HCT116 (cell line): ENCODE results near the gene ADH1C.

Experiments
- CEBPB ChIP-seq: IDR thresholded peaks from 2 replicates; pipeline ENCODE4 v1.6.1; 2012; ENCODE audit warnings: low read depth
- EZH2 ChIP-seq: fragments of 200-600 bp; sonication (generic); IDR thresholded peaks from 2 replicates; pipeline ENCODE4 v1.6.1; 2017; ENCODE audit warnings: antibody characterized with exemption, mixed run types
- POLR2AphosphoS5 ChIP-seq: IDR thresholded peaks from 2 replicates; pipeline ENCODE4 v1.6.1; 2011; ENCODE audit warnings: mild to moderate bottlenecking, low read depth, low read length, moderate library complexity
- SRF ChIP-seq: IDR thresholded peaks from 2 replicates; pipeline ENCODE4 v1.6.1; 2012; ENCODE audit warnings: low read depth
- TCF7L2 ChIP-seq: IDR thresholded peaks from 2 replicates; pipeline ENCODE4 v1.7.0; 2011; ENCODE audit warnings: borderline replicate concordance, inconsistent platforms; ENCODE audit not compliant: insufficient read depth, insufficient read length; ENCODE audit errors: extremely low read depth
- ZNF274 ChIP-seq: fragments of 200-500 bp; sonication (Bioruptor generic); IDR thresholded peaks from 2 replicates; pipeline ENCODE4 v1.6.1; 2014; ENCODE audit warnings: mild to moderate bottlenecking, low read depth, low read length, inconsistent platforms
- TF ChIP-seq, protein P1 (sequence below), 3 experiments: fragments of 200-600 bp in 1 of 3; sonication (generic) in 1 of 3; IDR thresholded peaks in 2 of 3; conservative IDR thresholded peaks in 1 of 3; 2 replicates each; pipeline ENCODE4 v1.5.1; 2012 to 2017; ENCODE audit warnings: low read depth in 2 of 3, low read length in 2 of 3, antibody characterized with exemption in 1 of 3, borderline replicate concordance in 1 of 3, control low read depth in 1 of 3, mild to moderate bottlenecking in 1 of 3, mixed read lengths in 1 of 3, mixed run types in 1 of 3, moderate library complexity in 1 of 3; ENCODE audit not compliant: insufficient read depth in 1 of 3
- TF ChIP-seq, protein P2 (sequence below): IDR thresholded peaks from 2 replicates; pipeline ENCODE4 v1.6.1; 2012
- TF ChIP-seq, protein P3 (sequence below): IDR thresholded peaks from 2 replicates; pipeline ENCODE4 v1.6.1; 2012; ENCODE audit warnings: low read depth

DNA sequence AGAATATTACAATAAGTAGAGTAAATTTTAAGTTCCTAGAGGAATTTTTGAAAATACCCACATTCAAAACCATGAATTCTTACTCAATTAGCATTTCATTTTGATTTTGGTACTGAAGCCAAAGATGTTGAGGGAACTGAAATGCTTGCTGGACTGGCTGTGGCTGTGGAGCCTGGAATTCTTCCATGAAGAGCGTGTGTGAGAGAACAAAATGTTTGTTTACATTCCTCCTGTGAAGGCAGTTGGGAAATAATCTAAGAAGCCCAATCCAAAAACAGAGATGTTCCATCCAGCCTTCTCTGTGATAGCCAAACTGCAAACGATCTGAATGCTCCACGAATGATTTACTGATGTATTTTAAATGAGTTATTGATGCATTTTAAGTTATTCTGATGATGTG, 27.6 kb downstream of the ADH1C start:
- TF ChIP-seq POLR2AphosphoS5 (no peak), CEBPB (no peak), SRF (no peak), TCF7L2 (no peak), ZNF274 (no peak), EZH2 (no peak)
- TF ChIP-seq, protein P1, sequence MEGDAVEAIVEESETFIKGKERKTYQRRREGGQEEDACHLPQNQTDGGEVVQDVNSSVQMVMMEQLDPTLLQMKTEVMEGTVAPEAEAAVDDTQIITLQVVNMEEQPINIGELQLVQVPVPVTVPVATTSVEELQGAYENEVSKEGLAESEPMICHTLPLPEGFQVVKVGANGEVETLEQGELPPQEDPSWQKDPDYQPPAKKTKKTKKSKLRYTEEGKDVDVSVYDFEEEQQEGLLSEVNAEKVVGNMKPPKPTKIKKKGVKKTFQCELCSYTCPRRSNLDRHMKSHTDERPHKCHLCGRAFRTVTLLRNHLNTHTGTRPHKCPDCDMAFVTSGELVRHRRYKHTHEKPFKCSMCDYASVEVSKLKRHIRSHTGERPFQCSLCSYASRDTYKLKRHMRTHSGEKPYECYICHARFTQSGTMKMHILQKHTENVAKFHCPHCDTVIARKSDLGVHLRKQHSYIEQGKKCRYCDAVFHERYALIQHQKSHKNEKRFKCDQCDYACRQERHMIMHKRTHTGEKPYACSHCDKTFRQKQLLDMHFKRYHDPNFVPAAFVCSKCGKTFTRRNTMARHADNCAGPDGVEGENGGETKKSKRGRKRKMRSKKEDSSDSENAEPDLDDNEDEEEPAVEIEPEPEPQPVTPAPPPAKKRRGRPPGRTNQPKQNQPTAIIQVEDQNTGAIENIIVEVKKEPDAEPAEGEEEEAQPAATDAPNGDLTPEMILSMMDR (IDR thresholded peaks at IDR 0.05 in 2 of 3, conservative IDR thresholded peaks at IDR 0.05 in 1 of 3; ENCODE audit: borderline replicate concordance in 1 of 3, insufficient read depth in 1 of 3, low read depth in 2 of 3, low read length in 2 of 3): no peak
- TF ChIP-seq, protein P2, sequence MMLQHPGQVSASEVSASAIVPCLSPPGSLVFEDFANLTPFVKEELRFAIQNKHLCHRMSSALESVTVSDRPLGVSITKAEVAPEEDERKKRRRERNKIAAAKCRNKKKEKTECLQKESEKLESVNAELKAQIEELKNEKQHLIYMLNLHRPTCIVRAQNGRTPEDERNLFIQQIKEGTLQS: no peak
- TF ChIP-seq, protein P3, sequence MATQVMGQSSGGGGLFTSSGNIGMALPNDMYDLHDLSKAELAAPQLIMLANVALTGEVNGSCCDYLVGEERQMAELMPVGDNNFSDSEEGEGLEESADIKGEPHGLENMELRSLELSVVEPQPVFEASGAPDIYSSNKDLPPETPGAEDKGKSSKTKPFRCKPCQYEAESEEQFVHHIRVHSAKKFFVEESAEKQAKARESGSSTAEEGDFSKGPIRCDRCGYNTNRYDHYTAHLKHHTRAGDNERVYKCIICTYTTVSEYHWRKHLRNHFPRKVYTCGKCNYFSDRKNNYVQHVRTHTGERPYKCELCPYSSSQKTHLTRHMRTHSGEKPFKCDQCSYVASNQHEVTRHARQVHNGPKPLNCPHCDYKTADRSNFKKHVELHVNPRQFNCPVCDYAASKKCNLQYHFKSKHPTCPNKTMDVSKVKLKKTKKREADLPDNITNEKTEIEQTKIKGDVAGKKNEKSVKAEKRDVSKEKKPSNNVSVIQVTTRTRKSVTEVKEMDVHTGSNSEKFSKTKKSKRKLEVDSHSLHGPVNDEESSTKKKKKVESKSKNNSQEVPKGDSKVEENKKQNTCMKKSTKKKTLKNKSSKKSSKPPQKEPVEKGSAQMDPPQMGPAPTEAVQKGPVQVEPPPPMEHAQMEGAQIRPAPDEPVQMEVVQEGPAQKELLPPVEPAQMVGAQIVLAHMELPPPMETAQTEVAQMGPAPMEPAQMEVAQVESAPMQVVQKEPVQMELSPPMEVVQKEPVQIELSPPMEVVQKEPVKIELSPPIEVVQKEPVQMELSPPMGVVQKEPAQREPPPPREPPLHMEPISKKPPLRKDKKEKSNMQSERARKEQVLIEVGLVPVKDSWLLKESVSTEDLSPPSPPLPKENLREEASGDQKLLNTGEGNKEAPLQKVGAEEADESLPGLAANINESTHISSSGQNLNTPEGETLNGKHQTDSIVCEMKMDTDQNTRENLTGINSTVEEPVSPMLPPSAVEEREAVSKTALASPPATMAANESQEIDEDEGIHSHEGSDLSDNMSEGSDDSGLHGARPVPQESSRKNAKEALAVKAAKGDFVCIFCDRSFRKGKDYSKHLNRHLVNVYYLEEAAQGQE: no peak
